ENCODE data around the gene S100A14.

Gene S100A14

GRCh38 chr1:153648000-153648643, 32.0 kb upstream of the S100A14 start:
- Histone ChIP-seq H3K79me2 (ENCODE audit: insufficient read depth, low read depth) (no peaks in the 10 kb centered on the region), H3K9ac (no peak overlapping the region), H3K4me2 (no peak overlapping the region), H3K36me3 (ENCODE audit: insufficient read depth) (peaks cover 26% of the 10 kb centered on the region), H3K27me3 (ENCODE audit: insufficient read depth, low read depth) (no peaks in the 10 kb centered on the region), H3K27ac (no peak overlapping the region), H3K4me1 (ENCODE audit: low read depth, poor library complexity, severe bottlenecking) (peaks cover 5% of the 10 kb centered on the region), H4K20me1 (ENCODE audit: insufficient read depth) (no peaks in the 10 kb centered on the region), H2AFZ (ENCODE audit: low read depth) (no peak overlapping the region), H3K4me3 (IDR thresholded peaks at IDR 0.05; ENCODE audit: insufficient read depth, low read depth, low read length) (no peak overlapping the region)
- TF ChIP-seq CTCF (conservative IDR thresholded peaks at IDR 0.05; ENCODE audit: low read depth, low read length): no peak

GRCh38 chr1:153647346-153647714, 31.2 kb upstream of the S100A14 start:
- Histone ChIP-seq H3K9ac (no peak overlapping the region), H3K27me3 (ENCODE audit: insufficient read depth, low read depth) (no peaks in the 10 kb centered on the region), H3K27ac (no peak overlapping the region), H3K79me2 (ENCODE audit: insufficient read depth, low read depth) (no peaks in the 10 kb centered on the region), H3K4me3 (IDR thresholded peaks at IDR 0.05; ENCODE audit: insufficient read depth, low read depth, low read length) (no peak overlapping the region), H3K36me3 (ENCODE audit: insufficient read depth) (peaks cover 33% of the 10 kb centered on the region), H4K20me1 (ENCODE audit: insufficient read depth) (no peaks in the 10 kb centered on the region), H2AFZ (ENCODE audit: low read depth) (no peak overlapping the region), H3K4me1 (ENCODE audit: low read depth, poor library complexity, severe bottlenecking) (peaks cover 5% of the 10 kb centered on the region), H3K4me2 (no peak overlapping the region)
- TF ChIP-seq CTCF (conservative IDR thresholded peaks at IDR 0.05; ENCODE audit: low read depth, low read length): no peak

GRCh38 chr1:153646672-153647345, 30.7 kb upstream of the S100A14 start:
- H3K4me3 ChIP-seq (IDR thresholded peaks at IDR 0.05; ENCODE audit: insufficient read depth, low read depth, low read length): no peak overlapping the region
- H3K36me3 ChIP-seq (ENCODE audit: insufficient read depth): peaks cover 38% of the 10 kb centered on the region
- no peak overlapping the region for H3K27ac ChIP-seq
- no peak for TF ChIP-seq CTCF (conservative IDR thresholded peaks at IDR 0.05; ENCODE audit: low read depth, low read length)
- no peak overlapping the region for H3K4me2 ChIP-seq
- H3K9ac ChIP-seq: no peak overlapping the region
- H3K4me1 ChIP-seq (ENCODE audit: low read depth, poor library complexity, severe bottlenecking): peaks cover 3% of the 10 kb centered on the region
- no peaks in the 10 kb centered on the region for H3K79me2 ChIP-seq (ENCODE audit: insufficient read depth, low read depth)
- H3K27me3 ChIP-seq (ENCODE audit: insufficient read depth, low read depth): no peaks in the 10 kb centered on the region
- H2AFZ ChIP-seq (ENCODE audit: low read depth): no peak overlapping the region
- H4K20me1 ChIP-seq (ENCODE audit: insufficient read depth): no peaks in the 10 kb centered on the region

GRCh38 chr1:153643816-153644215, 27.7 kb upstream of the S100A14 start:
- Histone ChIP-seq H3K4me2 (no peak overlapping the region), H4K20me1 (ENCODE audit: insufficient read depth) (no peaks in the 10 kb centered on the region), H3K36me3 (ENCODE audit: insufficient read depth) (peaks cover 61% of the 10 kb centered on the region), H2AFZ (ENCODE audit: low read depth) (no peak overlapping the region), H3K4me3 (IDR thresholded peaks at IDR 0.05; ENCODE audit: insufficient read depth, low read depth, low read length) (no peak overlapping the region), H3K4me1 (ENCODE audit: low read depth, poor library complexity, severe bottlenecking) (no peaks in the 10 kb centered on the region), H3K9ac (no peak overlapping the region), H3K27ac (no peak overlapping the region), H3K27me3 (ENCODE audit: insufficient read depth, low read depth) (no peaks in the 10 kb centered on the region), H3K79me2 (ENCODE audit: insufficient read depth, low read depth) (peaks cover 17% of the 10 kb centered on the region; the same call in 1 of the 2 replicates)
- TF ChIP-seq CTCF (conservative IDR thresholded peaks at IDR 0.05; ENCODE audit: low read depth, low read length): no peak
